CD14-positive monocyte (primary cell): ENCODE data around the gene STYX. TPM values are rescaled to one million over a fixed set of nuclear protein-coding genes. Genes with fewer than 3 reads are reported as not detected.

Source experiments
- DNase-seq, 3 donors: peaks; one replicate each; pipeline ENCODE4 v3.0.0-alpha.2; 2011 to 2022
- H2AFZ ChIP-seq: 2 replicates; pipeline ENCODE4 v1.6.0; 2012; ENCODE audit warnings: mild to moderate bottlenecking, low read depth, low read length, inconsistent platforms; ENCODE audit not compliant: insufficient read depth, poor library complexity, severe bottlenecking
- H3K27ac ChIP-seq, 2 donors: 1 replicate in 1 of 2; 2 replicates in 1 of 2; pipeline ENCODE4 v1.5.1; 2012 to 2013; ENCODE audit warnings: low read length in 2 of 2, control low read depth in 1 of 2, inconsistent platforms in 1 of 2, low read depth in 1 of 2, mild to moderate bottlenecking in 1 of 2
- H3K27me3 ChIP-seq, 2 donors: one replicate each; pipeline versions ENCODE4 v1.6.0 to v1.6.1; 2011 to 2013; ENCODE audit warnings: low read length in 2 of 2; ENCODE audit not compliant: control insufficient read depth in 2 of 2, insufficient read depth in 2 of 2
- H3K36me3 ChIP-seq, 2 donors: replicated peaks in 1 of 2; 1 replicate in 1 of 2; 2 replicates in 1 of 2; pipeline versions ENCODE4 v1.5.1 to v1.6.1; 2012 to 2013; ENCODE audit warnings: low read length in 2 of 2, control low read depth in 1 of 2, inconsistent platforms in 1 of 2, mild to moderate bottlenecking in 1 of 2; ENCODE audit not compliant: insufficient read depth in 2 of 2, control insufficient read depth in 1 of 2
- H3K4me1 ChIP-seq, 2 donors: 1 replicate in 1 of 2; 2 replicates in 1 of 2; pipeline versions ENCODE4 v1.5.1 to v1.6.1; 2012 to 2013; ENCODE audit warnings: low read length in 2 of 2, control low read depth in 1 of 2, inconsistent platforms in 1 of 2, mild to moderate bottlenecking in 1 of 2, moderate library complexity in 1 of 2; ENCODE audit not compliant: insufficient read depth in 2 of 2, control insufficient read depth in 1 of 2
- H3K4me2 ChIP-seq: replicated peaks from 2 replicates; pipeline ENCODE3; 2012; ENCODE audit warnings: low read length, moderate library complexity, mild to moderate bottlenecking; ENCODE audit not compliant: poor library complexity, severe bottlenecking; ENCODE audit errors: extremely low read depth
- H3K4me3 ChIP-seq, 3 experiments: fragments of 200-600 bp in 1 of 3; sonication (generic) in 1 of 3; replicated peaks in 1 of 3; 1 replicate in 2 of 3; 2 replicates in 1 of 3; pipeline ENCODE4 v1.5.1; 2011 to 2013; ENCODE audit warnings: low read length in 3 of 3, mild to moderate bottlenecking in 3 of 3, control low read depth in 2 of 3, low read depth in 2 of 3, inconsistent platforms in 1 of 3, moderate library complexity in 1 of 3
- H3K79me2 ChIP-seq: 2 replicates; pipeline ENCODE4 v1.6.0; 2012; ENCODE audit warnings: mild to moderate bottlenecking, control low read depth, inconsistent platforms, low read length, moderate library complexity; ENCODE audit not compliant: insufficient read depth
- H3K9ac ChIP-seq: 2 replicates; pipeline ENCODE4 v1.6.0; 2017; ENCODE audit warnings: low read length, mild to moderate bottlenecking; ENCODE audit not compliant: insufficient read depth, poor library complexity, severe bottlenecking
- H3K9me3 ChIP-seq, 2 donors: replicated peaks in 1 of 2; 1 replicate in 1 of 2; 2 replicates in 1 of 2; pipeline versions ENCODE4 v1.5.1 to v1.6.1; 2012 to 2013; ENCODE audit warnings: low read length in 2 of 2, control low read depth in 1 of 2; ENCODE audit not compliant: control insufficient read depth in 1 of 2, insufficient read depth in 1 of 2
- H4K20me1 ChIP-seq: 2 replicates; pipeline ENCODE4 v1.6.0; 2012; ENCODE audit warnings: mild to moderate bottlenecking, low read length, control low read depth, moderate library complexity; ENCODE audit not compliant: insufficient read depth
- H3K27ac Mint-ChIP-seq, 7 donors: one replicate each; pipeline ENCODE4 v1.8.0; 2020; ENCODE audit warnings: mild to moderate bottlenecking in 7 of 7, mixed read lengths in 7 of 7, moderate library complexity in 6 of 7, inconsistent platforms in 2 of 7
- H3K27me3 Mint-ChIP-seq, 3 donors: one replicate each; pipeline ENCODE4 v1.8.0; 2021 to 2022; ENCODE audit warnings: low read depth in 3 of 3, mild to moderate bottlenecking in 3 of 3, mixed read lengths in 3 of 3, moderate library complexity in 3 of 3, inconsistent platforms in 1 of 3
- H3K36me3 Mint-ChIP-seq, 2 donors: one replicate each; pipeline ENCODE4 v1.8.0; 2020; ENCODE audit warnings: mixed read lengths in 2 of 2, inconsistent platforms in 1 of 2, mild to moderate bottlenecking in 1 of 2
- H3K4me1 Mint-ChIP-seq: one replicate; pipeline ENCODE4 v1.8.0; 2020; ENCODE audit warnings: mild to moderate bottlenecking, mixed read lengths
- H3K4me3 Mint-ChIP-seq, 2 donors: one replicate each; pipeline ENCODE4 v1.8.0; 2020; ENCODE audit warnings: mild to moderate bottlenecking in 2 of 2, mixed read lengths in 2 of 2, moderate library complexity in 1 of 2
- H3K9me3 Mint-ChIP-seq, 7 donors: one replicate each; pipeline ENCODE4 v1.8.0; 2020 to 2022; ENCODE audit warnings: mixed read lengths in 7 of 7, mild to moderate bottlenecking in 6 of 7, moderate library complexity in 6 of 7, inconsistent platforms in 2 of 7
- WGBS: methylation state at CpG from one replicate; pipeline ENCODE4 v1.1.5; 2013; ENCODE audit warnings: missing lambda C conversion rate; ENCODE audit not compliant: insufficient coverage; 5-methylcytosine and 5-hydroxymethylcytosine counted together
- intact Hi-C, 2 donors: fragments of 100-400 bp; cut with micrococcal nuclease; formaldehyde crosslinking; loops; one replicate each; pipeline versions ENCODE4 v1.15.0 to v1.15.1; 2023
- polyA plus RNA-seq, 3 donors: library from polyadenylated mRNA; depleted of rRNA in 1 of 3; unstranded in 2 of 3; stranded (reverse) in 1 of 3; fragments of 300-500 nt in 2 of 3; fragments of >200 nt in 1 of 3; fragmentation: Illumina TruSeq in 2 of 3; gene quantifications; 1 replicate in 2 of 3; 2 replicates in 1 of 3; pipeline ENCODE4 v1.2.3, GENCODE V29; 2012 to 2021
- TF ChIP-seq, protein P1 (sequence below): fragments of 200-600 bp; IDR thresholded peaks from one replicate; pipeline ENCODE4 v1.8.0; 2022; ENCODE audit warnings: antibody characterized with exemption, mild to moderate bottlenecking

The STYX gene
- polyA plus RNA-seq, 3 donors, result 7.3 to 16.7 (median 12.0) TPM

DNA sequence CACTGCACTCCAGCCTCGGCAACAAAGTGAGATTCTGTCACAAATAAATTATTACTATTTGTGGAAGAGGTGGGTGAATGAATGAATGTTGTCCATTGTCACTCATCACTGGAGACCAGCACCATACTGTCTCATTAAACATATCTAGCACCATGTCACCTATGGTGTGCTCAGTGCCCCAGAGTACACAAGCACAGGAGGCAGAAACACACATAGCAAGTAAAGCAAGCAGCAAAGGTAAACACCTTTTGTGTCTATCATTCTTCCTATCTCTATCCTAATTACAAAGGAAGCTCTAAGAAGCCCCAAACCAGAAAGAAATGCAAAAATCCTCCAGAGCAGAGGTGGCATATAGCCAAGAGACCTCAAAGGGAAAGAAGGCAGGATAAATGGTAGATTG is 43.8 kb upstream of the STYX start:
- Histone ChIP-seq H3K9me3 (no peaks in the 10 kb centered on the region), H3K27me3 (no peaks in the 10 kb centered on the region), H3K79me2 (peaks cover 87% of the 10 kb centered on the region), H3K4me2 (no peak overlapping the region), H3K36me3 (peaks cover 4 to 9% of the 10 kb centered on the region in 2 donors), H3K27ac (peak overlapping the region in 1 of 2 donors; percentile 40), H3K4me3 (no peak overlapping the region), H3K4me1 (no peaks in the 10 kb centered on the region), H4K20me1 (peaks cover 72% of the 10 kb centered on the region), H2AFZ (no peak overlapping the region), H3K9ac (no peak overlapping the region)
- TF ChIP-seq, protein P1, sequence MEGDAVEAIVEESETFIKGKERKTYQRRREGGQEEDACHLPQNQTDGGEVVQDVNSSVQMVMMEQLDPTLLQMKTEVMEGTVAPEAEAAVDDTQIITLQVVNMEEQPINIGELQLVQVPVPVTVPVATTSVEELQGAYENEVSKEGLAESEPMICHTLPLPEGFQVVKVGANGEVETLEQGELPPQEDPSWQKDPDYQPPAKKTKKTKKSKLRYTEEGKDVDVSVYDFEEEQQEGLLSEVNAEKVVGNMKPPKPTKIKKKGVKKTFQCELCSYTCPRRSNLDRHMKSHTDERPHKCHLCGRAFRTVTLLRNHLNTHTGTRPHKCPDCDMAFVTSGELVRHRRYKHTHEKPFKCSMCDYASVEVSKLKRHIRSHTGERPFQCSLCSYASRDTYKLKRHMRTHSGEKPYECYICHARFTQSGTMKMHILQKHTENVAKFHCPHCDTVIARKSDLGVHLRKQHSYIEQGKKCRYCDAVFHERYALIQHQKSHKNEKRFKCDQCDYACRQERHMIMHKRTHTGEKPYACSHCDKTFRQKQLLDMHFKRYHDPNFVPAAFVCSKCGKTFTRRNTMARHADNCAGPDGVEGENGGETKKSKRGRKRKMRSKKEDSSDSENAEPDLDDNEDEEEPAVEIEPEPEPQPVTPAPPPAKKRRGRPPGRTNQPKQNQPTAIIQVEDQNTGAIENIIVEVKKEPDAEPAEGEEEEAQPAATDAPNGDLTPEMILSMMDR, result no peak
- peaks cover 0 to 1% (median 0%) of the 10 kb centered on the region in 3 donors for H3K27me3 Mint-ChIP-seq
- no peak overlapping the region for H3K27ac Mint-ChIP-seq
- no CpG with 5 or more reads among the region's 1 CpG for WGBS
- H3K4me1 Mint-ChIP-seq, result peaks cover 17% of the 10 kb centered on the region
- H3K9me3 Mint-ChIP-seq, result no peaks in the 10 kb centered on the region
- intact Hi-C loops, result no loop called here
- DNase-seq, result no peak
- peaks cover 6 to 18% of the 10 kb centered on the region in 2 donors for H3K36me3 Mint-ChIP-seq
- H3K4me3 Mint-ChIP-seq, result no peak overlapping the region

DNA sequence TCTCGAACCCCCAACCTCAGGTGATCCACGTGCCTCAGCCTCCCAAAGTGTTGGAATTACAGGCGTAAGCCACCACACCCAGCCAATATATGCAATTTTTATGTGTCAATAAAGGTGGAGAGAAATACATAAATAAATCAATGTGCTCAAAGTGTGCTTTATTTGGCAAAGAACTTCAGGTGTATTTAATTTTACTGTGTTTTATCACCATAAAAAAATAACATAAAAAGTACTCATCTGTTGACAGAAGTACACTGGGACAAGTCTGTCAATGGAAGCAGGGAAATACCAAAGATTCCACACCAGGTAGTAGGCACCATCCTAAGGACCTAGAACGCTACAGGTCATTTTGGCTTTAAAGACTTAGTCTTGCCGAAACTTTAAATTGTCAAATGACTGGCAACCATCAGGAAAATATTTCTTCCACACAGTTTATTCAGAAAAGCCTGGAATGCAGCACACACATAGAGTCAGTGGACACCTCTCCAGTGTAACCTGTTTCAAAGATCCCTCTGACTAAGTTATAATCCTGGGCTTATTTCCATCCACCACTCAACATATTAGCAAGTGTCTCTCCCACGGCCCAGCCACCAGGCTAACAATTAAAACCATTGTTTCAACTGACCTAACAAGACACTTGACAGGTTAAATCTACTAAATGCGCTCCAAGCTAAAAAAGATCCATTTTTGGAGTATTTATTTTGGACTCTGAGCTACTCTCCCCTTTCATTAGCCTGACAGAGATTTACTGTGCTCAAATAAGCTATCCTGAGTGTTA is 38.8 kb upstream of the STYX start:
- DNase-seq, result no peak
- H3K36me3 ChIP-seq, result no peaks in the 10 kb centered on the region
- 93% methylated on average over 3 of the region's 7 CpGs for WGBS
- no peak overlapping the region for H3K4me3 Mint-ChIP-seq
- peaks cover 0 to 1% (median 0%) of the 10 kb centered on the region in 3 donors for H3K27me3 Mint-ChIP-seq
- H3K79me2 ChIP-seq, result peaks cover 92% of the 10 kb centered on the region
- peaks cover 3 to 6% of the 10 kb centered on the region in 2 donors for H3K36me3 Mint-ChIP-seq
- H3K27me3 ChIP-seq, result no peaks in the 10 kb centered on the region
- TF ChIP-seq, protein P1, result no peak
- H3K4me1 ChIP-seq, result peaks cover 27 to 33% of the 10 kb centered on the region in 2 donors
- H3K9ac ChIP-seq, result no peak overlapping the region
- no peak overlapping the region for H3K27ac ChIP-seq
- peaks cover 69% of the 10 kb centered on the region for H4K20me1 ChIP-seq
- peaks cover 42% of the 10 kb centered on the region for H3K4me1 Mint-ChIP-seq
- peak overlapping the region in 1 of 7 donors; percentile 53 for H3K27ac Mint-ChIP-seq
- intact Hi-C loops, result loop anchor here in 1 of 2 donors (10.0 kb wide), 1 partner anchor 376 kb away; the partner anchor contains the start of gene PTGER2
- no peak overlapping the region for H2AFZ ChIP-seq
- no peaks in the 10 kb centered on the region for H3K9me3 Mint-ChIP-seq
- no peaks in the 10 kb centered on the region for H3K9me3 ChIP-seq
- H3K4me2 ChIP-seq, result no peak overlapping the region
- H3K4me3 ChIP-seq, result no peak overlapping the region
